ENCODE results near the gene HPCA.
"Not testable (repeated sequence)": the region's sequence is repeated elsewhere in the genome, so short reads cannot be mapped to it uniquely, and the experiment has no call there.

Gene HPCA

DNA sequence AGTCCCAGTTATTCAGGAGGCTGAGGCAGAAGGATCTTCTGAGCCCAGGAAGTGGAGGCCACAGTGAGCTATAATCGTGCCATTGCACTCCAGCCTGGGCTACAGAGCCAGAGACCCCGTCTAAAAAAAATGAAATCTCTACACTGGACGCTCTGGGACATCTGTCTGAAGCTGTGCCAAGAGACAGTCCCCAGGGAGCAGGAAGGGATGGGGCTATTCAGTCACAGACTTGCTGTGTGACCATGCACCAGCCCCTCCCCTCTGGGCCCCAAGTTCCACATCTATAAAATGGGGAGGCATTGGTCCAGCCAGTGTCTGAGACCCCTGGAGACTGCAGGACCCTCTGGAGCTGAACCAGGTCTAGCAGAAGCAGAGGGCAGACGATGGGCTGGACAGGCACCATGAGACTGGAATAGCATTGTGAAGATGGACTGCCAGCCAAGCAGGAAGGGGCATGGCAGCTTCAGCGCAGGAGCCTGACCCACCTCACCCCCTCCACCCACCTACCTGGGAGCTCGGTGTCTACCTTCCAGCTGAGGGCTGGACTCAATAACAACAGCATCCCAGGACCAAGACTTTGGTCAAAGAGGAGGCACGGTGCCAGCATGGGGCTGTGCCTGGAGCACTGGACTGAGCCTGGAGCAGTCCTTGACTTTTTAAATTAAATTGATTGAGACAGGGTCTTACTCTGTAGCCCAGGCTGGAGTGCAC lies 13.4 kb downstream of the HPCA start:
- no peak overlapping the region for H3K4me3 ChIP-seq (ENCODE audit: low read depth, low read length)
- no peak for DNase-seq (ENCODE audit: low read depth)

- H3K4me3 ChIP-seq (ENCODE audit: low read depth, low read length), result peak overlapping the region; percentile 69
- DNase-seq (ENCODE audit: low read depth), result no peak
These were observed 14.2 kb downstream of the HPCA start for GRCh38 chr1:32900371-32900955.

GRCh38 chr1:32900956-32901822 lies 14.9 kb downstream of the HPCA start, which contains the start of gene TMEM54:
TMEM54 (minus strand) TSS chr1:32901389; CDS start chr1:32901238, 151 bp downstream.
- DNase-seq (ENCODE audit: low read depth), result no peak
- H3K4me3 ChIP-seq (ENCODE audit: low read depth, low read length), result peak within 1 kb of the TSS; percentile 69

GRCh38 chr1:32901823-32902534 lies 15.7 kb downstream of the HPCA start:
- no peak for DNase-seq (ENCODE audit: low read depth)
- peak overlapping the region; percentile 69 for H3K4me3 ChIP-seq (ENCODE audit: low read depth, low read length)

DNA sequence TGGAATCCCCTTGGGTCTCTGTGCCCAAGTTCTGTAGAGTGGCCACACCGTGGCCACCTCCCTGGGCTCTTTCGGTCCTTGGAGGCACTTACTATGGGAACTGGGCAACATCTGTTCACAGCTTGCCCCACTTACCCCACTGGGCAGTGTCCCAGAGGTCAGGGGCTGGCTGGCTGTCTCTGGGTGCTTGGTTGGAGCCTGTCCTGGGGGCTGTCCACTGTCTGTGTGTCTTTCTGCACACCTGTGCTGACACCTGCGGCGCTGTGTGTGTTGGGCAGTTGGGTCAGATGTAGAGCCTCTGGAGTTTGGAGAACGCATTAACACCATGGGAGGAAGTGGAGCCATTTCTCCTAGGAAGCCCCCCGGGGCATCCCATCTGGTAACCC lies 16.2 kb downstream of the HPCA start:
- H3K4me3 ChIP-seq (ENCODE audit: low read depth, low read length), result no peak overlapping the region
- DNase-seq (ENCODE audit: low read depth), result no peak

GRCh38 chr1:32903991-32904785 lies 17.9 kb downstream of the HPCA start:
- no peak overlapping the region for H3K4me3 ChIP-seq (ENCODE audit: low read depth, low read length)
- no peak for DNase-seq (ENCODE audit: low read depth)

DNA sequence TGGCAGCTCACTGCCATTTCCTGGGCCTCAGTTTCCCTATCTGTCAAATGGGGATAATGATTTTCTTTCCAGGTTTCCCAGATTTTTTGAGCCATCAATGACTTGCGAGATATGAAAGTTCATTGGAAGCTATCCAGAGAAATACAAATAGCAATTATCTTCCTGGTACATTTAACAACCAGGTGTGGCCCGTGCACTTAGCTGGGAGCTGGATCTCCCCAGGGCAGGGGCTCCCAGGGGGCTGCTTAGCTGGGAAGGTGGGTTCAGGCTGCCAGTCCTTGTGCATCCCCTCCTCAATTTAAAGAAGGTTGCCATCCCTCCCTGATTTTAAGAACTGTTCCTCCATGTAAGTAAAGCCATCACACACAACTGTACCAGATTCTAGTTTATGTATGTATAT lies 18.5 kb downstream of the HPCA start:
- no peak overlapping the region for H3K4me3 ChIP-seq (ENCODE audit: low read depth, low read length)
- no peak for DNase-seq (ENCODE audit: low read depth)

- DNase-seq (ENCODE audit: low read depth); H3K4me3 ChIP-seq (ENCODE audit: low read depth, low read length): not testable (repeated sequence)
These were observed 19.3 kb downstream of the HPCA start for GRCh38 chr1:32905588-32905987.

- no peak for DNase-seq (ENCODE audit: low read depth)
- no peak overlapping the region for H3K4me3 ChIP-seq (ENCODE audit: low read depth, low read length)
These were observed 20.4 kb downstream of the HPCA start for GRCh38 chr1:32906654-32907053.

DNA sequence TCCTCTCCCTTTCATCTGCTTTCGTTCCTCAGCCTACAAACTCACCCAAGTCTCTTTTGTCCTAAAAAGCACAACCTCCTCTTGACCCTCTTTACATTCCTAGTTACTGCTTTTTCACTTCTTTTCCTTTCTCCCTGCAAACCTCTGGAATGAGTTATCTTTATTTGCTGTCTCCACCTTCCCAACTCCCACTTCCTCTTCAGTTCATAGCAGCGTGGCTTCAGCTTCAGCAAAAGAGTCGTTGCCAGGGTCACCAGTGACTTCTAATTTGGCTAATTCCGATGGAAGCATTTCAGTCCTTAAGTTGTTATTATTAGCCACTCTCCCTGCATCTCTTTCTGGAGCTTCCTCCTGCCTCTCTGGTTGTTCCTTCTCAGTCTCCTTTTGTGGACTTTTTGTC lies 21.1 kb downstream of the HPCA start:
- no peak for DNase-seq (ENCODE audit: low read depth)
- H3K4me3 ChIP-seq (ENCODE audit: low read depth, low read length), result no peak overlapping the region

- no peak overlapping the region for H3K4me3 ChIP-seq (ENCODE audit: low read depth, low read length)
- DNase-seq (ENCODE audit: low read depth), result no peak
These were observed 24.0 kb downstream of the HPCA start for GRCh38 chr1:32910319-32910718.

DNA sequence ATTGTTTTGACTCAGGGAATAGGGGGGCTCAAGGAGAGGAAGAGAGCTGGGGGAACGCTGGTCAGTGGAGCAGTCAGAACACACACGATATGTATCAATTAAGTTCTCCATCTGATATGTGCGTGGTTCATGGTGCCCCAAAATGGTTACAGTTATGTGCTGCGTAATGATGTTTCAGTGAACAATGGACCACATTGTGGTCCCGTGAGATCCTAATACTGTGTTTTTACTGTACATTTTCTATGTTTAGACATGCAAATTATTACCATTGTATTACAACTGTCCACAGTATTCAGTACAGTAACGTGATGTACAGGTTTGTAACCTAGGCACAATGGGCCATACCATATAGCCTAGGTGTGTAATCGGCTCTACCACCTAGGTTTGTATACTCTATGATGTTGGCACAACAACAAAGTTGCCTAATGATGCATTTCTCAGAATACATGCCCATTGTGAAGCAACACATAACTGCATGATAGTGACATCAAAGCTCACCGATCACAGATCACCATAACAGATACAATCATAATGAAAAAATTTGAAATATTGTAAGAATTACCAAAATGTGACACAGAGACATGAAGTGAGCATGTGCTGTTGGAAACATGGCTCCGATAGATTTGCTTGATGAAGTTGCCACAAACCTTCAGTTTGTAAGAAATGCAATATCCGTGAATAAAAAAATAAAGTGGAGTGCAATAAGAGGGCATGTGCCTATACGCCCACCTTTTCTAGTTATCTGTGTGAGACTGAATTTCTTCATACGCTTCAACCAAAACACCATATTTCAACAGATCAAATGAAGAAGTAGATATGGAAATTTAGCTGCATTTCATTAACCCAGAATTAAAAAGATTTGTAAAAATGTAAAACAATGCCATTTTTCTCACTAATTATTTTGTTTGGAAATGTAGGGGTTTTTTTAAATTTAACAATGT lies 29.7 kb downstream of the HPCA start:
- H3K4me3 ChIP-seq (ENCODE audit: low read depth, low read length), result no peak overlapping the region
- no peak for DNase-seq (ENCODE audit: low read depth)

GRCh38 chr1:32917521-32917920 lies 31.2 kb downstream of the HPCA start:
- DNase-seq (ENCODE audit: low read depth), result no peak
- no peak overlapping the region for H3K4me3 ChIP-seq (ENCODE audit: low read depth, low read length)

GRCh38 chr1:32918179-32918578 lies 31.9 kb downstream of the HPCA start:
- DNase-seq (ENCODE audit: low read depth), result no peak
- H3K4me3 ChIP-seq (ENCODE audit: low read depth, low read length), result no peak overlapping the region

GRCh38 chr1:32919811-32920733 lies 33.8 kb downstream of the HPCA start:
- peak; percentile 92 for DNase-seq (ENCODE audit: low read depth)
- no peak overlapping the region for H3K4me3 ChIP-seq (ENCODE audit: low read depth, low read length)

DNA sequence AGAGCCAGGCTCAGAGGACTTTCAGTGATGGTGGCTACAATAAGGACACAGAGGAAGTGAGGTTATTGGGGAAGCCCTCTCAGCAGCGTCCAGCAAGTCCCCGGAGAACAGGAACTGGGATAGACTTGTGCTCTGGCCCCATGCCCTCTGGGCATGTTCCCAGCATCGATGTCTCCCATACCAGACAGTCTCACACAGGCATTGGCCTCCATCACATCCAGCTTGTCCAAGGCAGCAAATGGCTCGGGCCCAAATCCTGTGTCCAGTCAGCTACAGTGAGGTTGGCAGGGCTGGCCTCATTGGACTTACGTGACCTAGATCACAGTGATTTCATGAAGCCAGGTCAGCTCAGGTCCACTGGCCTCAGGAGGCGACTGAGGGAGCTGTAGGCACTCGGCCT lies 34.5 kb downstream of the HPCA start:
- no peak overlapping the region for H3K4me3 ChIP-seq (ENCODE audit: low read depth, low read length)
- DNase-seq (ENCODE audit: low read depth), result no peak

DNA sequence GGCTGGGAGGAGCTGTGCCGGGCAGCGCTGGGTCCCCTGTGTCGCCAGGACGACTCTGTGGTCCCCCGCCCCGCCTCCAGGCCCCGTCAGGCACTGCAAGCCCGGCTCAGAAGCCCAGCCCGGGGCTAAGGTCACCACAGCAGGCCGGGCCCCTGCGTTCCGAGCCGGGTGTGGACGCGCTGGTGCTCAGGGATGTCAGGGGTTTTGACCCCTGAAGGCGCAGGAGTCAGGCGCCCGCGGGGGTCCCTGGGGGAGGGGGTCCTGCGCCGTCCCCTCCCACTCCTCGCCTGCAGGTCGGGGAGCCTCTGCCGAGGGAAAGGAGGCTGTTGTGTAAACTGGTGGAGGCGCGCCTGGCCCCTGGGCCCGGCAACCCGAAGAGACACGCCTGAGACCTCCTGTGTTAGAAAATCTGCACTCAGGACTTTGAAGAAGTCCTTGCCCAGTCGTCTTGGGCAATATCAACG lies 38.6 kb downstream of the HPCA start:
- no peak for DNase-seq (ENCODE audit: low read depth)
- no peak overlapping the region for H3K4me3 ChIP-seq (ENCODE audit: low read depth, low read length)

All from skeletal muscle cell (primary cell).